WTC11 (cell line): ENCODE data around the gene ISOC2.

Source experiments
- ATF6 ChIP-seq: sonication (generic); formaldehyde crosslinking; IDR thresholded peaks from 2 replicates; pipeline ENCODE4 v1.8.1; 2023; ENCODE audit warnings: mild to moderate bottlenecking, missing genetic modification reagents
- CTCF ChIP-seq: fragments of 200-600 bp; IDR thresholded peaks from 2 replicates; pipeline ENCODE4 v1.8.0; 2022; ENCODE audit warnings: antibody characterized with exemption
- ESRRA ChIP-seq: sonication (generic); formaldehyde crosslinking; IDR thresholded peaks from 2 replicates; pipeline ENCODE4 v1.8.1; 2022; ENCODE audit warnings: mild to moderate bottlenecking, missing genetic modification reagents, borderline replicate concordance
- NR2C2 ChIP-seq: sonication (generic); formaldehyde crosslinking; IDR thresholded peaks from 2 replicates; pipeline ENCODE4 v1.8.0; 2022; ENCODE audit warnings: mild to moderate bottlenecking, missing genetic modification reagents
- RELA ChIP-seq: sonication (generic); formaldehyde crosslinking; IDR thresholded peaks from 2 replicates; pipeline ENCODE4 v1.8.1; 2022; ENCODE audit warnings: missing genetic modification reagents, mild to moderate bottlenecking, borderline replicate concordance
- TF ChIP-seq, protein P1 (sequence below): sonication (generic); formaldehyde crosslinking; conservative IDR thresholded peaks from 2 replicates; pipeline ENCODE4 v1.8.1; 2023; ENCODE audit warnings: mild to moderate bottlenecking, low read depth, missing genetic modification reagents, moderate library complexity

- TF ChIP-seq ATF6 (CRISPR knock-in tag) (no peak), CTCF (no peak), ESRRA (CRISPR knock-in tag) (no peak), NR2C2 (no peak), RELA (CRISPR knock-in tag) (no peak)
- TF ChIP-seq, protein P1, sequence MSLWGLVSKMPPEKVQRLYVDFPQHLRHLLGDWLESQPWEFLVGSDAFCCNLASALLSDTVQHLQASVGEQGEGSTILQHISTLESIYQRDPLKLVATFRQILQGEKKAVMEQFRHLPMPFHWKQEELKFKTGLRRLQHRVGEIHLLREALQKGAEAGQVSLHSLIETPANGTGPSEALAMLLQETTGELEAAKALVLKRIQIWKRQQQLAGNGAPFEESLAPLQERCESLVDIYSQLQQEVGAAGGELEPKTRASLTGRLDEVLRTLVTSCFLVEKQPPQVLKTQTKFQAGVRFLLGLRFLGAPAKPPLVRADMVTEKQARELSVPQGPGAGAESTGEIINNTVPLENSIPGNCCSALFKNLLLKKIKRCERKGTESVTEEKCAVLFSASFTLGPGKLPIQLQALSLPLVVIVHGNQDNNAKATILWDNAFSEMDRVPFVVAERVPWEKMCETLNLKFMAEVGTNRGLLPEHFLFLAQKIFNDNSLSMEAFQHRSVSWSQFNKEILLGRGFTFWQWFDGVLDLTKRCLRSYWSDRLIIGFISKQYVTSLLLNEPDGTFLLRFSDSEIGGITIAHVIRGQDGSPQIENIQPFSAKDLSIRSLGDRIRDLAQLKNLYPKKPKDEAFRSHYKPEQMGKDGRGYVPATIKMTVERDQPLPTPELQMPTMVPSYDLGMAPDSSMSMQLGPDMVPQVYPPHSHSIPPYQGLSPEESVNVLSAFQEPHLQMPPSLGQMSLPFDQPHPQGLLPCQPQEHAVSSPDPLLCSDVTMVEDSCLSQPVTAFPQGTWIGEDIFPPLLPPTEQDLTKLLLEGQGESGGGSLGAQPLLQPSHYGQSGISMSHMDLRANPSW (CRISPR knock-in tag): no peak
These were observed 1.3 kb upstream of the ISOC2 start for GRCh38 chr19:55462722-55463121.
